NCI-H82 (cell line): ENCODE data around the gene CTBP2.
"Not testable (repeated sequence)": the region's sequence is repeated elsewhere in the genome, so short reads cannot be mapped to it uniquely, and the experiment has no call there.

ENCODE experiments used
- DNase-seq: peaks from one replicate; lab custom pipeline; 2025; lab: John Stamatoyannopoulos, UW

CTBP2 gene

GRCh38 chr10:125158601-125159485 is 1.5 kb downstream of the CTBP2 start:
- peak; percentile 43 for DNase-seq

GRCh38 chr10:125158275-125158600 is 2.1 kb downstream of the CTBP2 start:
- no peak for DNase-seq

DNA sequence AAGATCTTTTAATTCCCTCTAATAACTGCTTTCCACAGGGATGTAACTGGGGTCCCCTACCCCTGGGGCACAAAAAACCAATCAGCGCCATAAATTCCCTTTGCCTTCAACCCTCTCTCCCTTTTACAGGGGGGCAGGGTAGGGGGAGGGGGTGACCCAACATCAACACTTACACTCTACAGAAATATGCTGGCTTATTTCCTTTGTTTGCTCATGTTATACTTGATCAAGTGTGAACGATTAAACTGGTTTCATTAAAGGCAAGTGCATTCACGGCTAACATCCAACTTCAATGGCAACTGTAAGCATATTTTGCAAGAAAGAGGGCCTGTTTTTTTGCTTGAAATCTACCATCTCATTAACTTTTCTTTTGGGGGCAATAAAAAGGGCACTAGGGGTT is 2.9 kb downstream of the CTBP2 start:
- DNase-seq: no peak

GRCh38 chr10:125156739-125157480 is 3.5 kb downstream of the CTBP2 start:
- no peak for DNase-seq

- DNase-seq: no peak
Observed at GRCh38 chr10:125156196-125156595, 4.2 kb downstream of the CTBP2 start.

DNA sequence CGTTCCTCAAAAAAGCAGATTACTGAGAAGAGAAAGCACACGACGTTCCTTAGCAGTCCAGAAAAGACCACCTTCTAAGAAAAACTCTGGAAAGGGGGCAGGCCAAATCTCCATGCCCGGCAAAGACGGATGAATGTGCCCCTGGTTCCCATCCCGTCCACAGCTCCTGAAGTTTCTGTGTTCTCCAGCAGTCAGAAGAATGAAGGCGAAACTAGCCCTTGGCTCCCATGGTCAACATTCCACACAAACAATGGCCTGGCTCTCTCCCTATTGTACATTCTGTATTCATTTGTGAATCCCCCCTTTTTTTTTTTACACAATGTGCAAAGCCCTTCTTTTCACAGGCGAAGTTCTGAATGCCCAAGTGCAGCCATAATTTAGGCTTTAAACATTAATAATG is 5.3 kb downstream of the CTBP2 start:
- no peak for DNase-seq

DNA sequence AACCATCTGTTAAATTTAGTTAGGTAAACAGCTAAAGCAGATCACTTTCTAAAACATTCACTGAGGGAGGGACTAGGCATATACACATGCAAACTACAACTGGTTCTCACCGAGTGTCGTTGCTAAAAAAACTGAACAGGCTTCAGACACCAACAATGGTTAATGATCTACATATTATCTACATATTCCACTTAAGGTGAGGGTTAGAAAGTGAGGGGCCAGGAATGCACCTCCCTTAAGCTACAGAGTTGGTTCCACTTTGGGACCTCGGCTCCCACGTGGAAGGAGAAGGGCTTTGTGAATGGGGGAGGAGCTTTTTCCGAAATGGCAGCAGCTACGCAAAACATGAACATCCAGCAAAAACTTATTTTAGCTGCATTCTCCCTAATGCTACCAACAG is 5.8 kb downstream of the CTBP2 start:
- DNase-seq: no peak

GRCh38 chr10:125153703-125154490 is 6.5 kb downstream of the CTBP2 start:
- DNase-seq: no peak

- DNase-seq: no peak
Observed at GRCh38 chr10:125152450-125153368, 7.7 kb downstream of the CTBP2 start.

DNA sequence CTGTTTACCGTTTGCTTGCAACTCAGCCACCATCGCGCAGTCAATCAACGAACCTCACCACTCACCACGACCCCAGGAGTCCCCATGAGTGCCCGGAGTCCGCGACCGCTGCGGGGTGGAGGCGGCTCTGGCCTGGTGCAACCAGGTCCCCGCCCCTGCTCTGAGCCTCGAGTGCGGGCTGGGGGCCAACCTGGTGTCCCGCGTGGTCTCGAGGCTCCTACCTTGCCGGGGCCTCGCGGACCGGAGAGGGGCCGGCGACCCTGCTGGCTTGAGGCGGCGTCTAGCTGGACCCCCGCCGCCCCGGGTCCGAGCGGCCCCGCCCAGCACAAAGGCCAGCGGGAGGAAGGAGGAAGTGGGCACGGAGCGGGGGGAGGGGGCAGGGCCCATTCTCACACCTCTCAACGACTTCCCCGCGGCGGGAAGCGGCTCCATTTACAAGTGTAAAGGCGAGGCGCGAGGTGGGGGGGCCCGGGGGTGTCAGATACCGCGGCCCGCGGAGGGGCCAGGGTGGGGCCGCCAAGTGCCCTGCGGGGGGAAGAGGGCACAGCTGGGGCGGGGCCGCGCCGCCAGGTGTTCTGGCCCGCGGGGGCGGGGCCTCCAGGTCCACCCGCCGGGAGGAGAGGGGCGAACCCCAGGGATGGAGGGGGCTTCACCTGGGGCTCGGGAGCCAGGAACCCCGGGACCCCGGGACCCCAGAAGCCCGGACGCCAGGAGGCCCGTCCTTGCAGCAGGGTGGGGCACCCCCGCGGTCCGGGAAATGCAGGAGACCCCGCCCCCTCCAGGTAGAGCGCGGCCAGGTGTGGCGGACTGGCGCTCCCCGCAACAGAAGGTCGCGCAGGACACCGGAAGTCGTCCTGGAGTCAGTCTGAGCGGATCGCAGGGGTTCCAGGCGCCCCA is 8.6 kb downstream of the CTBP2 start:
- no peak for DNase-seq

DNA sequence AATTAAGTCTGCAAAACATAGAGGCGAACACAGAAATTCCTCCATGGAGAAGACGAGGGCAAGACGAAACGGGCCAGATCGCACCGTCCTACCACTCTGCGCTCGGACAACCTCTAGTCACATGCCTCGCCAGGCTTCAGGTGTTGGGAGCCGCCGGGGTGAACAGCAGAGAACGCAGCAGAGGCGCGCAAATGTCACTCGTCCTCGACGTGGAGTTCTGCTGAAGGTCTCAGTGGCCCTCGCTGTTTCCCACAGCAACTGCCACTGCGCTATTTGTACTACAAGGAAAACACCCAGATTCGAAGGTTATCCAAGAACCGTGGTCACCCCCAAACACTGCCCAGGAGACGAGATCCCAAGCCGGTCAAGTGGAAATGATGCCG is 9.2 kb downstream of the CTBP2 start:
- no peak for DNase-seq

DNA sequence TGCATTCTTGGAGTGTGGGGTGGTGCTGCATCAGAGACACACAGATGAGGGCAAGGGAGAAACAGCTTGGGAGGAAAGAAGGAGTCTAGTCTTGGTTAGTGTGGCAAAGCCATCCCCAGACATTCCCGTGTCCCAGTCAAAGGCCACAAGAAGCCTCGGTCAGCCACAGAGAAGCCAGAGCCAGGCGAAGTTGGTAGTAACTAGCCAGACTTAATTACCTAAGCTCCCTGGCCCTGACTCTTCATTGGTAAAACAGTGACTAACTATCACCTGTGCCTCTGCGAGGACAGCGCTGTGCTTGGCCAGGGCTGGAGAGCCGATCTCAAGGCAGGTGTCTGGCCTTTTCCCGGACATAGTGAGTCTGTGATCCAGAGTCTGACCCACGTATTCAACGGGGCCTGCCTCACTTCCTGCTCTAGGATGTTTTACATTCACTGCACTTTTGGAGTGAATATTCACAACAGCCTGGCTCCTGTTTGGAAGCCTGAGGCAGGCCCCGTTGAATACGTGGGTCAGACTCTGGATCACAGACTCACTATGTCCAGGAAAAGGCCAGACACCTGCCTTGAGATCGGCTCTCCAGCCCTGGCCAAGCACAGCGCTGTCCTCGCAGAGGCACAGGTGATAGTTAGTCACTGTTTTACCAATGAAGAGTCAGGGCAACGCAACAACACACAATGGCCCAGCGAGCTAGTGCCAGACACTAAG is 9.8 kb downstream of the CTBP2 start:
- DNase-seq: not testable (repeated sequence)

GRCh38 chr10:125149680-125150047 is 10.7 kb downstream of the CTBP2 start:
- DNase-seq: no peak

DNA sequence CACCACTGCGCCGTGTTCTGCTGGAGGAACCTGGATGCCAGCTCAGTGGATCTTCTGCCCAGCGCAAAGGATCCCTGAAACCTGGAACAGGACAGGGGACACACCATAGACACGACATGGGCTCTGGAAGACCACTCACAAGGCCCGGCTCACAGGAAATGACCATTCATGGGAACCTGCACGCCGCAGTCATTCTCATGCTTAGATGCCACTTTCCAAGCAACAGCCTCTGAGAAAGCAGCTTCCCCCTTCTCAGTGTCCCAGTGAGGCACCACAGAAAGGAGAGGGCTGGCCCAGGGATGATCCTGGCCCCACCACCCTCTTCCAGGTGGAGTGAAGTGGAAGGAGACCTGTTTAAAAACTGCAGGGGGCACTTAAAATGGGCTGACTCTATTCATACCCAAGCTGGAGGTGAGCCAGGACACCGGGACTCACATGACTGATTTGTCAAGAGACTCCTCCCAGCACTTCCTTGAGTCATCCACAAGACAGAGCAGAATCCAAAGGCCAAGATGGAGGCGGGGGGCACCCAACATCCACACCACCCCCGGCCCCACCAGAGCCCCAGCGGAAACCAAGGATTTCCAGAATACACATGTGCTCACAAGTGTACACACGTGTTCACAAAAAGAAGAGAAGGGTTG is 11.2 kb downstream of the CTBP2 start:
- no peak for DNase-seq

DNA sequence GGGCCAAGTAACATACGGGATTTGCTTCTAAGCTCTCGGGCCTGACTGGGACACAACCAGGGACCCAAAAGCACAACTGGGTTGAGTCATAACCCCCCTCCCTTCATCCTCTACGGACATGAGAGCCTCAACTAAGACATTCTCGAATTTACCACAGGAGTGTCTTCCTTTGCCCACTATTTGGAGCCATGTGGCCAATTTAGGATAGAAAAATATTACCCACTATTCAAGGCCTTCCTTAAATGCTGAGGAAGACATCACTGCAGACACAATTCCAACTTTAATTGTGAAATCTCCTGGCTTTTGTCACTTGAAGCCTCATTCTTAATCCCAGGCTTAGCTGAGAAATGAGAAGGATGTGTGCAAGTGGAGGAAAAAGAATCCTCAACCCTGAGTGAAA is 11.8 kb downstream of the CTBP2 start:
- no peak for DNase-seq

- DNase-seq: peak; percentile 15
Observed at GRCh38 chr10:125147971-125148439, 12.4 kb downstream of the CTBP2 start.

GRCh38 chr10:125146791-125147579 is 13.4 kb downstream of the CTBP2 start:
- DNase-seq: no peak

DNA sequence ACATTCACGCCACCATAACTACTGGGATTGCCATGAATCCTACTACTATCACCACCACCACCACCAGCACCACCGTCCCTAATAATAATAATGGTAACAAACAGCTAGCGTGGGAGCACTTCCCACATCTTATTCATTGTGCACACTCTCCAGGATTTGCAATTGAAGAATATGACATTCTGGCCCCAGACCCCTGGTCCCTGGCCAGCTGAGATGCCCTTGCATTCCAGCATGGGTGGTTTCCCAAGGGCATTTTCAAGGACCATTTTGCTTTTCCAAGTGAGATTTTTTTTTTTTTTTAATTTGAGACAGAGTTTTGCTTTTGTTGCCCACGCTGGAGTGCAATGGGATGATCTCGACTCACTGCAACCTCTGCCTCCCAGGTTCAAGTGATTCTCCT is 14.7 kb downstream of the CTBP2 start:
- no peak for DNase-seq
